Measurements from ENCODE around the gene ANKRD12.

DNA sequence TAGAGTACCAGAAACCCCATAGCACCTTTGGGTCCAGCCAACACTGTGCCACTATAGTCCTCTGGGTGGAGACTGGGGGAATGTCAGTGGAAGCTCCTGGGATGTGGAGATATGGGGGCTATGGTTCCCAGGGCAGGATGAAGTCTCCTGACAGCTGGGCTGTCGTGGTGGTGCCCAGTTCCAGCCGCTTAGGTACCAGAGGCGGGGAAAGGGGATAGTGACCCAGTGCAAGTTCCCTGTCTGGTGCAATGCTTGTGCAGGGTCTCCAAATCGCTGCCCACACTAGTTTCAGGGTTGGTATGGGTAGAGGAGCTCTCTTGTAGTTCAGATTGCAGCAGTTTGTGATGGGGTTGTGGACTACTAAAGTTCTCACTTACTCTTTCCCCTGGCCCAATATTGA lies 97.9 kb downstream of the ANKRD12 start:
- TF ChIP-seq CTCF (IDR thresholded peaks at IDR 0.05), result no peak
- TF ChIP-seq EP300 (IDR thresholded peaks at IDR 0.05), result no peak
